Psoas muscle (tissue), 8 donors: ENCODE data around the gene PCCA. TPM values are rescaled to one million over a fixed set of nuclear protein-coding genes. Genes with fewer than 3 reads are reported as not detected.

Experiments
- ATAC-seq, 4 donors: fragments of 200-7000 bp; cut with Tn5 transposase; one replicate each; pipeline ENCODE4 v1.9.1; 2020; ENCODE audit warnings: moderate library complexity in 3 of 4, mild to moderate bottlenecking in 2 of 4
- DNase-seq, 2 donors: peaks; one replicate each; pipeline ENCODE4 v3.0.0-alpha.2; 2020
- H3K27ac ChIP-seq: fragments of 200-600 bp; one replicate; pipeline ENCODE4 v1.8.0; 2022
- H3K27me3 ChIP-seq, 3 donors: fragments of 200-600 bp in 1 of 3; one replicate each; pipeline versions ENCODE4 v1.6.1 to v1.8.0; 2013 to 2022; ENCODE audit warnings: low read length in 2 of 3, mild to moderate bottlenecking in 2 of 3, moderate library complexity in 1 of 3; ENCODE audit not compliant: insufficient read depth in 3 of 3
- H3K36me3 ChIP-seq, 2 donors: fragments of 200-600 bp in 1 of 2; one replicate each; pipeline versions ENCODE4 v1.6.1 to v1.8.0; 2013 to 2022; ENCODE audit warnings: low read depth in 1 of 2, mild to moderate bottlenecking in 1 of 2, moderate library complexity in 1 of 2; ENCODE audit not compliant: insufficient read depth in 1 of 2
- H3K4me1 ChIP-seq: fragments of 200-600 bp; one replicate; pipeline ENCODE4 v1.8.0; 2022
- H3K4me3 ChIP-seq: fragments of 200-600 bp; one replicate; pipeline ENCODE4 v1.8.0; 2022; ENCODE audit warnings: mild to moderate bottlenecking
- H3K9me3 ChIP-seq: fragments of 200-600 bp; one replicate; pipeline ENCODE4 v1.8.0; 2022
- CTCF ChIP-seq: fragments of 200-600 bp; IDR thresholded peaks from one replicate; pipeline ENCODE4 v1.8.0; 2022; ENCODE audit warnings: antibody characterized with exemption
- WGBS, 3 donors: extraction: QIAGEN DNeasy Blood & Tissue Kit; methylation state at CpG; one replicate each; pipeline versions ENCODE4 v1.1.6 to v1.1.7; 2013; 5-methylcytosine and 5-hydroxymethylcytosine counted together
- intact Hi-C, 2 donors: fragments of 100-400 bp; cut with DNase I; formaldehyde crosslinking; loops; one replicate each; pipeline versions ENCODE4 v1.11.0 to v1.14.2; 2022
- polyA plus RNA-seq, 3 donors: library from polyadenylated mRNA; stranded (reverse); fragments of 200-250 nt; gene quantifications; one replicate each; pipeline ENCODE4 v1.2.3, GENCODE V29; 2013
- total RNA-seq, 4 donors: library from RNA; stranded (reverse); fragmentation: NEBNext Ultra II Directional in 2 of 4; extraction: Animal tissue kit (Norgen Biotek cat#: 25700) in 2 of 4; gene quantifications; one replicate each; pipeline versions ENCODE4 v1.2.1 to v1.2.4, GENCODE V29; 2021 to 2023
- donor health status: healthy with polysubstance abuse.
- donor health status: DM: no; HTN: no; CAD: no; lungs with moderate emphysema.
- donor health status: Bipolar disorder and iron deficiency.
- donor health status: healthy.
- donor health status: DM: yes; HTN: yes; CAD: no.
- donor health status: DM: no; HTN: no; CAD: no.
- donor health status: DM: no; HTN: no; CAD: no.
- donor health status: DM: yes; HTN: yes; CAD: no.

Gene PCCA
- total and polyA plus RNA-seq, 7 donors: 6.2 to 23.9 (median 13.3) TPM

GRCh38 chr13:100130092-100130491, 41.2 kb downstream of the PCCA start:
- H3K36me3 ChIP-seq: no peaks in the 10 kb centered on the region
- 13 to 16% (median 13%) methylated on average over 1 of the region's 1 CpG for WGBS, 3 donors
- intact Hi-C loops: no loop called here
- H3K4me1 ChIP-seq: peaks cover 7% of the 10 kb centered on the region
- H3K27ac ChIP-seq: no peak overlapping the region
- no peaks in the 10 kb centered on the region for H3K27me3 ChIP-seq
- no peak overlapping the region for H3K4me3 ChIP-seq
- H3K9me3 ChIP-seq: no peaks in the 10 kb centered on the region
- ATAC-seq (peak; percentile 32 to 60 (median 48)), DNase-seq (no peak)
- TF ChIP-seq CTCF: no peak

- DNase-seq (no peak), ATAC-seq (peak in 1 of 4 donors; percentile 24)
- 61 to 80% (median 71%) methylated on average over 6 of the region's 6 CpGs for WGBS, 3 donors
- Histone ChIP-seq H3K27ac (no peak overlapping the region), H3K27me3 (no peaks in the 10 kb centered on the region), H3K4me1 (peaks cover 7% of the 10 kb centered on the region), H3K36me3 (no peaks in the 10 kb centered on the region), H3K4me3 (no peak overlapping the region), H3K9me3 (no peaks in the 10 kb centered on the region)
- TF ChIP-seq CTCF: no peak
- intact Hi-C loops: no loop called here
Measured at GRCh38 chr13:100130930-100131511, 42.1 kb downstream of the PCCA start.

- 63 to 76% (median 64%) methylated on average over 3 of the region's 3 CpGs for WGBS, 3 donors
- TF ChIP-seq CTCF: no peak
- Histone ChIP-seq H3K27ac (no peak overlapping the region), H3K4me1 (peaks cover 7% of the 10 kb centered on the region), H3K9me3 (no peaks in the 10 kb centered on the region), H3K27me3 (no peaks in the 10 kb centered on the region), H3K4me3 (no peak overlapping the region), H3K36me3 (no peaks in the 10 kb centered on the region)
- ATAC-seq (peak; percentile 43 to 83 (median 62)), DNase-seq (no peak)
- intact Hi-C loops: no loop called here
Measured at GRCh38 chr13:100131863-100132574, 43.1 kb downstream of the PCCA start.

GRCh38 chr13:100138859-100139491, 50.1 kb downstream of the PCCA start:
- intact Hi-C loops: no loop called here
- TF ChIP-seq CTCF: no peak
- Histone ChIP-seq H3K9me3 (no peaks in the 10 kb centered on the region), H3K27ac (no peak overlapping the region), H3K4me1 (no peaks in the 10 kb centered on the region), H3K4me3 (no peak overlapping the region), H3K36me3 (no peaks in the 10 kb centered on the region), H3K27me3 (no peaks in the 10 kb centered on the region)
- DNase-seq (no peak), ATAC-seq (no peak)
- 81 to 95% (median 94%) methylated on average over 1 of the region's 1 CpG for WGBS, 3 donors
